NOMO-1 treated with dmso at 0.1 percent for 144 hours (cell line): Measurements from ENCODE around the gene ZNF473.

Source experiments
- DNase-seq: peaks from one replicate; lab custom pipeline; 2025; ENCODE audit not compliant: unreplicated experiment; lab: John Stamatoyannopoulos, UW

Gene ZNF473

GRCh38 chr19:50003254-50003788 is 22.5 kb upstream of the ZNF473 start:
- no peak for DNase-seq

- peak; percentile 47 for DNase-seq
Observed at GRCh38 chr19:50003810-50004419, 21.9 kb upstream of the ZNF473 start.

GRCh38 chr19:50005428-50005827 is 20.4 kb upstream of the ZNF473 start:
- no peak for DNase-seq

- DNase-seq = no peak
Observed at GRCh38 chr19:50007170-50007569, 18.6 kb upstream of the ZNF473 start.

- no peak for DNase-seq
Observed at GRCh38 chr19:50007947-50008346, 17.9 kb upstream of the ZNF473 start.

GRCh38 chr19:50008532-50008931 is 17.3 kb upstream of the ZNF473 start:
- no peak for DNase-seq

GRCh38 chr19:50016225-50016807 is 9.5 kb upstream of the ZNF473 start:
- DNase-seq = no peak

GRCh38 chr19:50020481-50020880 is 5.3 kb upstream of the ZNF473 start:
- no peak for DNase-seq

GRCh38 chr19:50022823-50023222 is 3.0 kb upstream of the ZNF473 start:
- no peak for DNase-seq

GRCh38 chr19:50024719-50025021 is 1.1 kb upstream of the ZNF473 start:
- no peak for DNase-seq

GRCh38 chr19:50025022-50025793 is 597 bp upstream of the ZNF473 start, which contains the start of gene VRK3:
VRK3 (minus strand) TSS chr19:50025372; CDS start chr19:50016162, 9,210 bp downstream.
- DNase-seq = peak; percentile 99

- no peak for DNase-seq
Observed at GRCh38 chr19:50026550-50026906, 723 bp downstream of the ZNF473 start.

- no peak for DNase-seq
Observed at GRCh38 chr19:50030225-50030624, 4.4 kb downstream of the ZNF473 start.

- no peak for DNase-seq
Observed at GRCh38 chr19:50030937-50031336, 5.1 kb downstream of the ZNF473 start.

GRCh38 chr19:50036908-50037307 is 11.1 kb downstream of the ZNF473 start:
- DNase-seq = no peak

- no peak for DNase-seq
Observed at GRCh38 chr19:50039968-50040367, 14.2 kb downstream of the ZNF473 start.

GRCh38 chr19:50040967-50041366 is 15.2 kb downstream of the ZNF473 start:
- DNase-seq = no peak

- no peak for DNase-seq
Observed at GRCh38 chr19:50042363-50043024, 16.7 kb downstream of the ZNF473 start.

- DNase-seq = no peak
Observed at GRCh38 chr19:50043967-50044366, 18.2 kb downstream of the ZNF473 start.

GRCh38 chr19:50044922-50045321 is 19.1 kb downstream of the ZNF473 start:
- DNase-seq = no peak

GRCh38 chr19:50046649-50047503 is 21.1 kb downstream of the ZNF473 start:
- DNase-seq = no peak
